CD4-positive, alpha-beta T cell (primary cell): Measurements from ENCODE around the gene CDK18. TPM values are rescaled to one million over a fixed set of nuclear protein-coding genes. Genes with fewer than 3 reads are reported as not detected.

Source experiments
- ATAC-seq: fragments of 200-7000 bp; cut with Tn5 transposase; one replicate; pipeline ENCODE4 v1.10.0; 2022; ENCODE audit warnings: mild to moderate bottlenecking; ENCODE audit not compliant: poor library complexity
- CTCF ChIA-PET: fragments of 350-600 bp; sonication (Branson Sonifier 250); formaldehyde crosslinking; loops from one replicate; lab custom pipeline; 2021; ENCODE audit warnings: antibody characterized with exemption, inconsistent platforms; lab: Charles Lee
- POLR2A ChIA-PET: fragments of 350-600 bp; sonication (Branson Sonifier 250); formaldehyde crosslinking; loops from one replicate; lab custom pipeline; 2021; ENCODE audit warnings: antibody characterized with exemption, inconsistent platforms; lab: Charles Lee
- DNase-seq, 14 experiments: peaks; one replicate each; pipeline ENCODE4 v3.0.0-alpha.2; 2013 to 2020; ENCODE audit warnings: mixed read lengths in 2 of 14
- H3K27ac ChIP-seq, 2 donors: one replicate each; pipeline versions ENCODE4 v1.5.1 to v1.7.0; 2013; ENCODE audit warnings: low read length in 2 of 2, low read depth in 1 of 2, mild to moderate bottlenecking in 1 of 2
- H3K27me3 ChIP-seq, 2 experiments: 1 replicate in 1 of 2; 2 replicates in 1 of 2; pipeline versions ENCODE4 v1.6.1 to v1.7.0; 2013; ENCODE audit warnings: low read length in 2 of 2, control low read depth in 1 of 2, mild to moderate bottlenecking in 1 of 2, moderate library complexity in 1 of 2; ENCODE audit not compliant: insufficient read depth in 2 of 2, control insufficient read depth in 1 of 2
- H3K36me3 ChIP-seq: one replicate; pipeline ENCODE4 v1.6.1; 2013; ENCODE audit warnings: low read length, control low read depth; ENCODE audit not compliant: insufficient read depth
- H3K4me1 ChIP-seq: one replicate; pipeline ENCODE4 v1.6.1; 2013; ENCODE audit warnings: low read length, control low read depth; ENCODE audit not compliant: insufficient read depth
- H3K4me3 ChIP-seq: one replicate; pipeline ENCODE4 v1.5.1; 2013; ENCODE audit warnings: mild to moderate bottlenecking, low read length, moderate library complexity
- H3K9me3 ChIP-seq, 2 experiments: 1 replicate in 1 of 2; 2 replicates in 1 of 2; pipeline versions ENCODE4 v1.6.1 to v1.7.0; 2013; ENCODE audit warnings: low read length in 2 of 2, mild to moderate bottlenecking in 2 of 2, control low read depth in 1 of 2, moderate library complexity in 1 of 2; ENCODE audit not compliant: control insufficient read depth in 1 of 2, insufficient read depth in 1 of 2
- H3K27ac Mint-ChIP-seq: one replicate; pipeline ENCODE4 v1.8.0; 2020; ENCODE audit warnings: mixed read lengths
- H3K27me3 Mint-ChIP-seq: one replicate; pipeline ENCODE4 v1.8.0; 2021; ENCODE audit warnings: mixed read lengths
- H3K36me3 Mint-ChIP-seq: one replicate; pipeline ENCODE4 v1.8.0; 2021; ENCODE audit warnings: low read depth, mixed read lengths
- H3K4me1 Mint-ChIP-seq: one replicate; pipeline ENCODE4 v1.8.0; 2021; ENCODE audit warnings: low read depth, mixed read lengths
- H3K4me3 Mint-ChIP-seq: one replicate; pipeline ENCODE4 v1.8.0; 2020; ENCODE audit warnings: mild to moderate bottlenecking, mixed read lengths
- H3K9me3 Mint-ChIP-seq: one replicate; pipeline ENCODE4 v1.8.0; 2020; ENCODE audit warnings: mixed read lengths
- intact Hi-C, 2 experiments: fragments of 100-400 bp; cut with DNase I in 1 of 2; cut with micrococcal nuclease in 1 of 2; formaldehyde crosslinking; loops; one replicate each; pipeline versions ENCODE4 v1.15.1 to v1.9.0; 2023 to 2025; cut with DNase I, micrococcal nuclease
- total RNA-seq, 174 experiments: library from RNA in 2 of 174; stranded (reverse) in 2 of 174; gene quantifications; one replicate each; pipeline ENCODE4 v1.2.3 and lab custom pipeline; 2021 to 2026
- TF ChIP-seq, protein P1 (sequence below): fragments of 200-600 bp; IDR thresholded peaks from one replicate; pipeline ENCODE4 v1.8.0; 2022; ENCODE audit warnings: antibody characterized with exemption, mild to moderate bottlenecking

Gene CDK18
- total RNA-seq, 2 experiments from 2014 or later: 1.6 to 2.7 TPM

DNA sequence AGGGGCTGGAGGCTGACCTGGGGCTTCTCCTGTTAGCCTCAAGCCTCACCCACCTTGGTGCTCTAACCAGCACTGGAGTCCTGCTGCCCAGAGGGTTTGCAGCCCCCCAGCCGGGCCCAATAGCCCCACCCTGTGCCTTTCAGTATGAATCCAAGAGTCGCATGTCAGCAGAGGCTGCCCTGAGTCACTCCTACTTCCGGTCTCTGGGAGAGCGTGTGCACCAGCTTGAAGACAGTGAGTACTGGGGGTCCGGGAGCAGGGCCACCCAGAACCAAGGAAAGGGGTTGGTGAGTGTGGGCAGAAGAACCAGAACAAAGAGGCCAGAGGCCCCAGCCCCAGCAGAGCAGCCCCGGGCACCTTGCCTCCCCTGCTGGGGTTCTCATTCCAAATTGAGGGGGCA lies 25.6 kb downstream of the CDK18 start:
- ATAC-seq (no peak), DNase-seq (peak in 1 of 14 experiments; percentile 9)
- Histone ChIP-seq H3K9me3 (no peaks in the 10 kb centered on the region), H3K27me3 (no peaks in the 10 kb centered on the region), H3K4me1 (peaks cover 9% of the 10 kb centered on the region), H3K36me3 (no peaks in the 10 kb centered on the region), H3K27ac (no peak overlapping the region), H3K4me3 (no peak overlapping the region)
- no peak overlapping the region for H3K4me3 Mint-ChIP-seq
- ChIA-PET POLR2A (no interaction called here), CTCF (interaction anchor here (1.5 to 2.9 kb wide), 5 partner anchors 62 to 181 kb away, joined by 5 to 18 read pairs (median 9); partner anchors contain the start of gene ELK4)
- TF ChIP-seq, protein P1, sequence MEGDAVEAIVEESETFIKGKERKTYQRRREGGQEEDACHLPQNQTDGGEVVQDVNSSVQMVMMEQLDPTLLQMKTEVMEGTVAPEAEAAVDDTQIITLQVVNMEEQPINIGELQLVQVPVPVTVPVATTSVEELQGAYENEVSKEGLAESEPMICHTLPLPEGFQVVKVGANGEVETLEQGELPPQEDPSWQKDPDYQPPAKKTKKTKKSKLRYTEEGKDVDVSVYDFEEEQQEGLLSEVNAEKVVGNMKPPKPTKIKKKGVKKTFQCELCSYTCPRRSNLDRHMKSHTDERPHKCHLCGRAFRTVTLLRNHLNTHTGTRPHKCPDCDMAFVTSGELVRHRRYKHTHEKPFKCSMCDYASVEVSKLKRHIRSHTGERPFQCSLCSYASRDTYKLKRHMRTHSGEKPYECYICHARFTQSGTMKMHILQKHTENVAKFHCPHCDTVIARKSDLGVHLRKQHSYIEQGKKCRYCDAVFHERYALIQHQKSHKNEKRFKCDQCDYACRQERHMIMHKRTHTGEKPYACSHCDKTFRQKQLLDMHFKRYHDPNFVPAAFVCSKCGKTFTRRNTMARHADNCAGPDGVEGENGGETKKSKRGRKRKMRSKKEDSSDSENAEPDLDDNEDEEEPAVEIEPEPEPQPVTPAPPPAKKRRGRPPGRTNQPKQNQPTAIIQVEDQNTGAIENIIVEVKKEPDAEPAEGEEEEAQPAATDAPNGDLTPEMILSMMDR: no peak
- H3K27ac Mint-ChIP-seq: no peak overlapping the region
- no peaks in the 10 kb centered on the region for H3K36me3 Mint-ChIP-seq
- no peaks in the 10 kb centered on the region for H3K4me1 Mint-ChIP-seq
- intact Hi-C loops: loop anchor here in 1 of 2 experiments (2.0 kb wide), 1 partner anchor 61 kb away; no protein-coding TSS in a partner anchor
- H3K9me3 Mint-ChIP-seq: no peaks in the 10 kb centered on the region
- H3K27me3 Mint-ChIP-seq: peaks cover 3% of the 10 kb centered on the region

DNA sequence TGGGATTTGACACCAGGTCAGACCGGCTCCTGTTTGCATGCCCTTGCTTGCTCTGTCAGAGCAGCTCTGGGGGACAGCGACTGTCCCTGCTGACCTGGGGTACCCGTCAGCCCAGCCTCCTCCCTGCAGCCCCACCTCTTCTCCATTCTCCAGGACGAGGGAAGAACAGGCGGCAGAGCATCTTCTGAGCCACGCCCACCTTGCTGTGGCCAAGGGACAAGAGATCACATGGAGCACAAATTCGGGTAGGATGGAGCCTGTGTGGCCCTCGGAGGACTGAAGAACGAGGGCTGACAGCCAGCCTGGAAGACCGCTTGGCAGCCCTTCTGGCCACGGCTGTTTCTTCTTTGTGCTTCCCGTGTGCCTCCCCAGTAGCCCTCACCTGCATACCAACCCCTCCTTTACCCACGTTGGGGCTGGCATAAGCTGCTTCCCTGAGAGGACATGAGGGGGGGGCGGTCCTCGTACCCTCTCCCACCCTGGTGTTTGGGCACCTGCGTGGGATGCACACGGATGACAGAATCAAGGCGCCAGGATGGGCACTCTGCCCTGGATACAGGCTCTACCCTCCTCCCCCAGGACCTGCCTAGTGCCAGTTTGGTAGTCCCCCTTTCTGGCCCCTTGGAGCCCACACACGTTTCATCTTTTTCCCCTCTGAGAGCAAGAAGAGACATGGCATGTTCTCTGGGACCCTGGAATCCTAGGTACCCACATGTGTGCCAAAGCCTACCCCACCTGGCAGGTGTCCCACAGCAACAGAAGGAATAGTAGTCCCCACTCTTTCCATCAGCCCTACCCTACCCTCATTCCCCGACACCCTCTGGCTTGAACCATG lies 26.9 kb downstream of the CDK18 start:
- Histone ChIP-seq H3K9me3 (no peaks in the 10 kb centered on the region), H3K27ac (no peak overlapping the region), H3K36me3 (no peaks in the 10 kb centered on the region), H3K4me1 (peaks cover 9% of the 10 kb centered on the region), H3K27me3 (peaks cover 0 to 2% of the 10 kb centered on the region in 2 experiments), H3K4me3 (no peak overlapping the region)
- H3K27me3 Mint-ChIP-seq: peaks cover 10% of the 10 kb centered on the region
- TF ChIP-seq, protein P1: no peak
- H3K4me3 Mint-ChIP-seq: no peak overlapping the region
- ChIA-PET POLR2A (no interaction called here), CTCF (interaction anchor here (1.5 to 2.9 kb wide), 2 partner anchors 60 to 126 kb away, joined by 8 to 11 read pairs; no protein-coding TSS in a partner anchor)
- H3K9me3 Mint-ChIP-seq: no peaks in the 10 kb centered on the region
- intact Hi-C loops: loop anchor here in 1 of 2 experiments (2.0 kb wide), 1 partner anchor 59 kb away; no protein-coding TSS in a partner anchor
- no peak overlapping the region for H3K27ac Mint-ChIP-seq
- no peak for ATAC-seq
- H3K4me1 Mint-ChIP-seq: no peaks in the 10 kb centered on the region
- H3K36me3 Mint-ChIP-seq: no peaks in the 10 kb centered on the region
- DNase-seq: peak in 1 of 14 experiments; percentile 10

DNA sequence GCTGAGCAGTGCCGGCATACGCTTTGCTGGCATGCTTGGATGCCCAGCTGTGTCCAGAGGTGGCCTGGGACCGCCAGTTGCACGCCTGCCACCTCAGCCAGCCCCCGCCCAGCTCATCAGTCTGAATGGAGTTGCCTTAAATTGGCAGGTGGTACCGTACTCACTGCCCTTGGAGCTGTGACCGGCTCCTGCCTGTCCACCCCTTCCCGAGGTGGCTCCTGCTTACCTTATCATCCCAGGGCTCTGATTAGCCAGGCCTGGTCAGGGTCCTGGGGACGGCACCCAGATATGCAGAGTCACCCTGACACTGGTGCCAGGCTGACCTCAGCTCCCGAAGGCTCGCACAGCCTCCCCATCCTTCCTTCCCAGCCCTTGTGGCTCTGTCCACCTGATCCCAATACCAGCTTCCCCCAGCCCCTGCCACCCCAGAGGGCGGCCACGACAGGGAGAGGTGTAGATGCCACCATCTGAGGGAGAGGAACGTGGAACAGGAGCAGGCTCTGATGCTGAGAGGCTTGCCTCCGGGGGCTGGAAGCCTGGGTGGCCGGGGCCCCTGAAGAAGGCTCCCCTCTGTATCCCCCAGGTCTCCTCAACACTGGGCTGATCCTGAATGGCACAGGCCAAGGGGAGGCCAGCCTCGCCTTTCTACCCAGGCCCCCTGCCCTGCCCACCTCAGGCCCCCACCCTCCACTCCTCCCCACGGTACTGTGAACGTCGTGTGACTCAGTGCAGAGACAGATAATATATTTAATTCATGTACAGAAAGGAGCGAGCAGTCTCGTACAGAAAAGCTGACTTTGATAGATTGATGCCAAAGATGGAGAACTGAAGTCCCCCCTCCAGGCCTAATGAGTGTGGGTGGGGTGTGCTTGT lies 27.8 kb downstream of the CDK18 start:
- peaks cover 16% of the 10 kb centered on the region for H3K27me3 Mint-ChIP-seq
- H3K36me3 Mint-ChIP-seq: no peaks in the 10 kb centered on the region
- no peaks in the 10 kb centered on the region for H3K9me3 Mint-ChIP-seq
- ATAC-seq: no peak
- peaks cover 0 to 2% of the 10 kb centered on the region in 2 experiments for H3K27me3 ChIP-seq
- H3K4me1 Mint-ChIP-seq: no peaks in the 10 kb centered on the region
- peaks cover 9% of the 10 kb centered on the region for H3K4me1 ChIP-seq
- no peak for DNase-seq
- no peak overlapping the region for H3K27ac ChIP-seq
- no peaks in the 10 kb centered on the region for H3K36me3 ChIP-seq
- TF ChIP-seq, protein P1: no peak
- ChIA-PET CTCF (no interaction called here), POLR2A (no interaction called here)
- H3K4me3 ChIP-seq: no peak overlapping the region
- H3K4me3 Mint-ChIP-seq: no peak overlapping the region
- intact Hi-C loops: no loop called here
- no peaks in the 10 kb centered on the region for H3K9me3 ChIP-seq
- H3K27ac Mint-ChIP-seq: no peak overlapping the region
